D721Med (cell line): ENCODE results near the gene RNH1.

Source experiments
- DNase-seq: peaks from one replicate; pipeline ENCODE4 v3.0.0; 2011; ENCODE audit warnings: low spot score; ENCODE audit not compliant: insufficient read length
- FAIRE-seq: peaks from 2 replicates; lab custom pipeline; 2011; peaks lifted over from hg19 to GRCh38; lab: Jason Lieb, UNC
- CTCF ChIP-seq: IDR thresholded peaks from 2 replicates; pipeline ENCODE4 v1.5.1; 2012; ENCODE audit warnings: mild to moderate bottlenecking, control low read depth; ENCODE audit not compliant: insufficient read depth; ENCODE audit errors: missing control alignments

Gene RNH1

GRCh38 chr11:535519-536454, 28.7 kb upstream of the RNH1 start, which contains the start of gene HRAS:
TSS of gene HRAS (minus strand) at chr11:535576.
- no peak for TF ChIP-seq CTCF
- FAIRE-seq: no peak

GRCh38 chr11:535210-535518, 28.1 kb upstream of the RNH1 start:
- DNase-seq (no peak), FAIRE-seq (no peak)
- TF ChIP-seq CTCF: no peak

More at GRCh38 chr11:535519-536454, 28.7 kb upstream of the RNH1 start, which contains the start of gene HRAS:
- peak; percentile 91 for DNase-seq

GRCh38 chr11:534396-535209, 27.6 kb upstream of the RNH1 start:
- DNase-seq: no peak
- FAIRE-seq: no peak
- no peak for TF ChIP-seq CTCF

GRCh38 chr11:533586-534395, 26.7 kb upstream of the RNH1 start:
- FAIRE-seq (no peak), DNase-seq (no peak)
- TF ChIP-seq CTCF: no peak

GRCh38 chr11:532986-533585, 26.0 kb upstream of the RNH1 start:
- no peak for TF ChIP-seq CTCF
- FAIRE-seq (no peak), DNase-seq (no peak)

- DNase-seq (no peak), FAIRE-seq (no peak)
- TF ChIP-seq CTCF: no peak
These were observed 25.5 kb upstream of the RNH1 start for GRCh38 chr11:532527-532985.
